GM06990 (cell line): ENCODE measurements around the gene ARL13B.

ENCODE experiments used
- DNase-seq: peaks from one replicate; pipeline ENCODE4 v3.0.0-alpha.2; 2011; ENCODE audit not compliant: insufficient read length; ENCODE audit errors: extremely low read depth
- H3K27me3 ChIP-seq: replicated peaks from 2 replicates; pipeline ENCODE4 v1.6.0; 2011; ENCODE audit warnings: low read length; ENCODE audit not compliant: control insufficient read depth, insufficient read depth
- H3K36me3 ChIP-seq: 2 replicates; pipeline ENCODE4 v1.5.1; 2011; ENCODE audit warnings: low read length; ENCODE audit not compliant: control insufficient read depth, insufficient read depth
- H3K4me3 ChIP-seq: replicated peaks from 2 replicates; pipeline ENCODE4 v1.5.1; 2011; ENCODE audit warnings: low read depth, mild to moderate bottlenecking, control low read depth, low read length
- TF ChIP-seq, protein P1 (sequence below): IDR thresholded peaks from 2 replicates; pipeline ENCODE4 v1.5.1; 2011; ENCODE audit warnings: low read length, control low read depth, mild to moderate bottlenecking, inconsistent platforms; ENCODE audit not compliant: insufficient read depth, poor library complexity, severe bottlenecking

ARL13B gene

DNA sequence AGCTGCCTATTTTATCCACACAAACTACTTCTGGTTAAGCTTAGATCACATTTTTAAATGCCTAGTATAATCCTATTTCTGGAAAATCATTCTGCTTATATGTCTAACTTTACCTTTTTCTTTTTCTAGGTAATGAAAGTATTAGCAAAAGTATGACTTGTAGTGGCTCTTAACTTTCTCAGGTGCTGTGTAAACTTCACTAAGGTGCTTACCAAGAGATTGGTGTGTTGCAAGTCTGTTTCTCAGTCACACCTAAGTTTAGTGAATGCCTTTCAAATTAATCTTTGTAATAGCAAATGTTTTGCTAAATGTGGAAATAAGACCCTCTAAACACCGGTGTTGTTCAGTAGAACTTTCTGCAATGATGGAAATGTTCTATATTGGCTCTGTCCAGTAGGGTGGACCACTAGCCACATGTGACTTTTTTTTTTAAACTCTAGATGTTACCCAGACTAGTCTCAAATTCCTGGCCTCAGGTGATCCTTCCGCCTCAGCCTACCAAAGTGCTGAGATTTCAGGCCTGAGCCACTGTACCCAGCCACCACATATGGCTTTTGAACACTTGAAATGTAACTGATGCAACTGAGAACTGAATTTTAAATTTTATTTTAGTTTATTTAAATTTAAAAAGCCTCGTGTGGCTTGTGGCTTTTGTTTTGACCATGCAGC lies 22.0 kb downstream of the ARL13B start:
- no peak overlapping the region for H3K4me3 ChIP-seq
- DNase-seq, result no peak
- H3K27me3 ChIP-seq, result no peaks in the 10 kb centered on the region
- no peaks in the 10 kb centered on the region for H3K36me3 ChIP-seq
- TF ChIP-seq, protein P1, sequence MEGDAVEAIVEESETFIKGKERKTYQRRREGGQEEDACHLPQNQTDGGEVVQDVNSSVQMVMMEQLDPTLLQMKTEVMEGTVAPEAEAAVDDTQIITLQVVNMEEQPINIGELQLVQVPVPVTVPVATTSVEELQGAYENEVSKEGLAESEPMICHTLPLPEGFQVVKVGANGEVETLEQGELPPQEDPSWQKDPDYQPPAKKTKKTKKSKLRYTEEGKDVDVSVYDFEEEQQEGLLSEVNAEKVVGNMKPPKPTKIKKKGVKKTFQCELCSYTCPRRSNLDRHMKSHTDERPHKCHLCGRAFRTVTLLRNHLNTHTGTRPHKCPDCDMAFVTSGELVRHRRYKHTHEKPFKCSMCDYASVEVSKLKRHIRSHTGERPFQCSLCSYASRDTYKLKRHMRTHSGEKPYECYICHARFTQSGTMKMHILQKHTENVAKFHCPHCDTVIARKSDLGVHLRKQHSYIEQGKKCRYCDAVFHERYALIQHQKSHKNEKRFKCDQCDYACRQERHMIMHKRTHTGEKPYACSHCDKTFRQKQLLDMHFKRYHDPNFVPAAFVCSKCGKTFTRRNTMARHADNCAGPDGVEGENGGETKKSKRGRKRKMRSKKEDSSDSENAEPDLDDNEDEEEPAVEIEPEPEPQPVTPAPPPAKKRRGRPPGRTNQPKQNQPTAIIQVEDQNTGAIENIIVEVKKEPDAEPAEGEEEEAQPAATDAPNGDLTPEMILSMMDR, result no peak

DNA sequence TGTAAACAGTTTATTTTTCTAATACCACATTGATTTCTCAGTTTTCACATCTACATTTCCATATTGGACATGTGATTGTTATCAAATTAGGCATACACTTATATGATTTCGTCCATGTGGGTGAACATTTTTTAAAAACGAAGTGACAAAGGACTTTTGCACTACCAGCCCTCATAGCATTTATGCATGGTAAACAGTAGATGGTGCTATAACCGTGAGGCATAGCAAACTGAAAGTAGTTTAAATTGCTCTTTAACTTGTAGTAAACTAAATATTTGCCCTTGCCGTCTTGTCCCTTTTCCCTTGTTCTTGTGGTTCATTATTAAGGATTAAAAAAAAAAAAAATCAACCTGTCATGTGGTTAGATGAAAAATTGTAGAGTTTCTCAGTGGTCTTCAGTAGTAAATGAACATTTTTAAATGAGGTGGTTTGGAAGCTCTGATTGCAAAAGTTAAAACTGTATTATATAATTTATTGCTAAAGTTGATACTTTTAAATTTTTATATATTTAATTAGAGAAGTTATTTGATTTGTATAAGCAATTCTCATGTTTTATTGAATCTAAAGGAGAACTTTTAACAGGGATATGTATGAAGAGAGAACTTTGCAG lies 24.5 kb downstream of the ARL13B start:
- H3K36me3 ChIP-seq, result no peaks in the 10 kb centered on the region
- no peaks in the 10 kb centered on the region for H3K27me3 ChIP-seq
- no peak for DNase-seq
- TF ChIP-seq, protein P1, result peak; percentile 72
- peak overlapping the region; percentile 29 for H3K4me3 ChIP-seq

DNA sequence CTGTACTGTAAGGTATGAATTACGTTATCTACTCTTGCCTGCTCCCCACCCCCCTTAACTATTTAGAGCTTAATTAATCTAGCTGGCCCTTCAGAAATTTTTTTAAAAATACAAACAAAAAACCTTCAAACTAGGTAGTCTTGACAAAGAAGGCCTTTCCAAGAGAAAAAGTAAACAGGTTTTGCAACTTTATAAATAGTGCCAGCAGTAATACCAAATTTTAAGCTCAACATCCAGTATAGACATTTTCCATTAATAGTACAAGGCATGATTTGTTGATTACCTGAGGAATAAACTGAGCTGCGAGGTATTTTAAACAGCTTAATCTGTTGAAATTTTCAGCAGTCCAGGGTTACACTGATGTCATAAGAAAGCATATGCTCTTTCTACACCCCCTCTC lies 28.3 kb downstream of the ARL13B start:
- TF ChIP-seq, protein P1, result no peak
- no peak for DNase-seq
- Histone ChIP-seq H3K4me3 (no peak overlapping the region), H3K36me3 (no peaks in the 10 kb centered on the region), H3K27me3 (no peaks in the 10 kb centered on the region)

DNA sequence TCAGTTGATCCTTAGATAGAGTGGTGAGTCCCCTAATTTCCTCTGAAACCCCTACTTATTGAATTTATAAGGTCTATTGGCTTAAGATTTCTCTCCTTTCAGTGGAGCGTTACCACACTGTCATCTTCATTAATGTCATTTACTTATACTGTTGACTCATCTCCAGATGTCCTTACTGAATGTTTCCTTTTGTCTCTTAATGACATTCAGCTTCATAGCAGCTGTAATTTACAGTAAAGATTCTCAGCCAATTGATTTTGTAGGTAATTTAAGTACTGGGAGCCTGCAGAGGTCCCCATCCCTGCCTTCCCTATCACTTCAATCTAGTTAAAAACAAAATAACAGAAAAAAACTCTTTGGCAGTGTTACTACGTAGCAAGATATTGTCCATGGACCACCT lies 29.7 kb downstream of the ARL13B start:
- Histone ChIP-seq H3K36me3 (no peaks in the 10 kb centered on the region), H3K27me3 (no peaks in the 10 kb centered on the region), H3K4me3 (no peak overlapping the region)
- no peak for DNase-seq
- TF ChIP-seq, protein P1, result no peak

GRCh38 chr3:94011233-94011711 lies 31.3 kb downstream of the ARL13B start:
- Histone ChIP-seq H3K27me3 (no peaks in the 10 kb centered on the region), H3K36me3 (no peaks in the 10 kb centered on the region), H3K4me3 (no peak overlapping the region)
- DNase-seq, result no peak
- TF ChIP-seq, protein P1, result no peak

DNA sequence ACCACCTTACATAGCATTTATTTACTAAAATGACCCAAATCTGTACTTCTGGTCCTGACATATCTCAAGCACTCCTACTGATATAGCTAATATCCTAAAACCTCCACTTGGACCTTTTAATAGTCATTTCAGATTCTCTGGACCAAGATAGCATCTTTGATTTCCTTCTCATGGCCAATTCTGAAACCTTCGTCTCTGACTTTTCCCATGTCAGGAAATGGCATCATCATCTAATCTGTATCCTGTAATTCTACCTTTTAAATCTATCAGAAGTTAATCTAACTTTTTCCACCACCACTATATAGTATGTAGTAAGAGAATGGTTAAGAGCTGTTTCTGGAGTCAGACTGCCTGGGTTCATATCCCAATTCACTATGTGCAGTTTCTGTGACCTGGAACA lies 32.2 kb downstream of the ARL13B start:
- DNase-seq, result no peak
- Histone ChIP-seq H3K4me3 (no peak overlapping the region), H3K27me3 (no peaks in the 10 kb centered on the region), H3K36me3 (no peaks in the 10 kb centered on the region)
- TF ChIP-seq, protein P1, result no peak
